ENCODE data around the gene SDF4. TPM values are rescaled to one million over a fixed set of nuclear protein-coding genes. Genes with fewer than 3 reads are reported as not detected.

SDF4 gene
- total and polyA plus RNA-seq, 2 of the 4 experiments (the other 2 are of a cell fraction): 57.0 to 250 TPM

- DNase-seq (no peak), ATAC-seq (ENCODE audit: low read depth) (no peak)
- no peak overlapping the region for H2BK15ac ChIP-seq (ENCODE audit: low read depth, low read length)
- no peak overlapping the region for H2BK20ac ChIP-seq (ENCODE audit: low read depth, low read length)
- ChIA-PET CTCF (no interaction called here), POLR2A (ENCODE audit: unreplicated experiment) (no interaction called here)
- H4K8ac ChIP-seq (ENCODE audit: low read depth in 2 of 2, low read length in 2 of 2): no peak overlapping the region
- 83% methylated on average over 11 of the region's 22 CpGs; no CpG with 5 or more reads in 1 of the 2 experiments for WGBS, 2 experiments (ENCODE audit: extremely low coverage in 2 of 2, insufficient read length in 1 of 2)
- H2BK120ac ChIP-seq (ENCODE audit: low read depth, low read length): no peak overlapping the region
- H3K18ac ChIP-seq (ENCODE audit: low read depth, low read length): no peak overlapping the region
- H4K20me1 ChIP-seq (ENCODE audit: insufficient read depth, low read length): no peaks in the 10 kb centered on the region
- H3K27ac ChIP-seq (ENCODE audit: insufficient read depth, low read length): no peak overlapping the region
- no peaks in the 10 kb centered on the region for H3K79me1 ChIP-seq (ENCODE audit: low read depth in 1 of 2, low read length in 2 of 2)
- H3K4me2 ChIP-seq (ENCODE audit: low read depth, low read length): no peak overlapping the region
- H3K4me1 ChIP-seq (ENCODE audit: control insufficient read depth, insufficient read depth, low read length): no peaks in the 10 kb centered on the region
- dilution Hi-C loops (cut with HindIII; ENCODE audit: low sequenced_read_pairs, unreplicated experiment): no loop called here
- intact Hi-C loops (cut with micrococcal nuclease): no loop called here
- no peaks in the 10 kb centered on the region for H3K36me3 ChIP-seq (ENCODE audit: control insufficient read depth, insufficient read depth, low read length)
- peaks cover 11% of the 10 kb centered on the region for H3K9me3 ChIP-seq (ENCODE audit: control insufficient read depth, insufficient read depth, low read length)
- no peak overlapping the region for H3K4ac ChIP-seq (ENCODE audit: low read depth, low read length)
- H3K14ac ChIP-seq (replicated peaks; ENCODE audit: low read depth, low read length): no peak overlapping the region
- H3K23ac ChIP-seq (ENCODE audit: low read depth, low read length): no peak overlapping the region
- no peak overlapping the region for H3K4me3 ChIP-seq (ENCODE audit: insufficient read depth, low read depth, low read length)
- H3K9me1 ChIP-seq (ENCODE audit: insufficient read depth, low read length): no peaks in the 10 kb centered on the region
- in situ Hi-C loops (cut with MboI; ENCODE audit: low sequenced_read_pairs): no loop called here
- H2AFZ ChIP-seq (replicated peaks; ENCODE audit: low read length, poor library complexity): no peak overlapping the region
- H4K5ac ChIP-seq (ENCODE audit: low read depth, low read length): no peak overlapping the region
- no peak overlapping the region for H4K91ac ChIP-seq (ENCODE audit: insufficient read depth, low read depth, low read length)
- BruUV-seq (replicated peaks): no TSS peak
- H3K56ac ChIP-seq (ENCODE audit: extremely low read depth, insufficient read depth, low read length): no peak overlapping the region
- no peak overlapping the region for H2BK5ac ChIP-seq (ENCODE audit: low read depth, low read length, poor library complexity, severe bottlenecking)
- no peak for TF ChIP-seq ELK1 (IDR thresholded peaks at IDR 0.05; ENCODE audit: borderline replicate concordance, low read depth, low read length)
- no peak for TF ChIP-seq MXI1 (IDR thresholded peaks at IDR 0.05; ENCODE audit: borderline replicate concordance, low read depth, low read length)
- TF ChIP-seq CEBPB (IDR thresholded peaks at IDR 0.05; ENCODE audit: low read depth, low read length): no peak
- no peak for TF ChIP-seq NFE2L2 (IDR thresholded peaks at IDR 0.05; ENCODE audit: low read depth, low read length)
- TF ChIP-seq RAD21 (IDR thresholded peaks at IDR 0.05; ENCODE audit: low read length): no peak
- no peak for TF ChIP-seq SMC3 (IDR thresholded peaks at IDR 0.05; ENCODE audit: low read depth, low read length)
- no peak for TF ChIP-seq FOS (IDR thresholded peaks at IDR 0.05; ENCODE audit: low read depth, low read length)
- no peak for TF ChIP-seq BHLHE40 (IDR thresholded peaks at IDR 0.05; ENCODE audit: low read depth, low read length)
- no peak for TF ChIP-seq USF2 (IDR thresholded peaks at IDR 0.05; ENCODE audit: low read depth, low read length)
- no peak for TF ChIP-seq RCOR1 (IDR thresholded peaks at IDR 0.05; ENCODE audit: insufficient replicate concordance, low read length)
- TF ChIP-seq CHD1 (IDR thresholded peaks at IDR 0.05; ENCODE audit: low read depth, low read length): no peak
- TF ChIP-seq MAFK (IDR thresholded peaks at IDR 0.05; ENCODE audit: low read depth, low read length): no peak
- no peak for TF ChIP-seq POLR2A (IDR thresholded peaks at IDR 0.05; ENCODE audit: low read depth, low read length)
- no peak overlapping the region for H2AK9ac ChIP-seq (replicated peaks; ENCODE audit: low read depth, low read length, poor library complexity)
- H3K27me3 ChIP-seq (ENCODE audit: control insufficient read depth, insufficient read depth, low read length): no peaks in the 10 kb centered on the region; the same call in 1 of the 2 replicates
- no peak overlapping the region for H3K9ac ChIP-seq (ENCODE audit: low read depth, low read length)
- no peak overlapping the region for H2AK5ac ChIP-seq (ENCODE audit: low read depth, low read length)
Measured at GRCh38 chr1:1199141-1199960, 32.5 kb downstream of the SDF4 start.

Data from IMR-90 (cell line).